ENCODE data around the gene PEX11B. TPM values are rescaled to one million over a fixed set of nuclear protein-coding genes. Genes with fewer than 3 reads are reported as not detected.

Gene PEX11B
- total RNA-seq, 4 donors from 2014 or later = 10.2 to 25.2 (median 15.7) TPM

DNA sequence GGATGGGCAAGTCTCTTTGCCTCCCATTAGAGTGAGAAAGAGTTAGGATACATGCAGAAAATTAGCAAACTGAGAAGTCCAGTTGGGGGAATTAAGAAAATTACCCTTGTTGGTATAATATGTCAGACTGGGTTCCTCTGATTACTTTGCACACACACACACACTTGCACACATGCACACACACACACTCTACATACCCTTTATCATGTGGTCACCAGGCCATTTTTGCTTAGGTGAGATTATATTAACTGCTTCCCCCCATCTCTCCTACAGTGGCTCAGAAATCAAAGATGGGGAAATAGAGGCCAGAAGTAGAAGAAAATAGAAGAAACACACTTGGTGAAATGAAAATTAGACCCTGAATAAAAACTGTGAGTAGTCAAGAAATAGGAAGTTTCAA, 40.2 kb upstream of the PEX11B start:
- DNase-seq (ENCODE audit: low spot score) = no peak
- no peak for ATAC-seq (ENCODE audit: low FRiP score)
- TF ChIP-seq, protein P1, sequence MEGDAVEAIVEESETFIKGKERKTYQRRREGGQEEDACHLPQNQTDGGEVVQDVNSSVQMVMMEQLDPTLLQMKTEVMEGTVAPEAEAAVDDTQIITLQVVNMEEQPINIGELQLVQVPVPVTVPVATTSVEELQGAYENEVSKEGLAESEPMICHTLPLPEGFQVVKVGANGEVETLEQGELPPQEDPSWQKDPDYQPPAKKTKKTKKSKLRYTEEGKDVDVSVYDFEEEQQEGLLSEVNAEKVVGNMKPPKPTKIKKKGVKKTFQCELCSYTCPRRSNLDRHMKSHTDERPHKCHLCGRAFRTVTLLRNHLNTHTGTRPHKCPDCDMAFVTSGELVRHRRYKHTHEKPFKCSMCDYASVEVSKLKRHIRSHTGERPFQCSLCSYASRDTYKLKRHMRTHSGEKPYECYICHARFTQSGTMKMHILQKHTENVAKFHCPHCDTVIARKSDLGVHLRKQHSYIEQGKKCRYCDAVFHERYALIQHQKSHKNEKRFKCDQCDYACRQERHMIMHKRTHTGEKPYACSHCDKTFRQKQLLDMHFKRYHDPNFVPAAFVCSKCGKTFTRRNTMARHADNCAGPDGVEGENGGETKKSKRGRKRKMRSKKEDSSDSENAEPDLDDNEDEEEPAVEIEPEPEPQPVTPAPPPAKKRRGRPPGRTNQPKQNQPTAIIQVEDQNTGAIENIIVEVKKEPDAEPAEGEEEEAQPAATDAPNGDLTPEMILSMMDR (IDR thresholded peaks at IDR 0.05) = no peak

DNA sequence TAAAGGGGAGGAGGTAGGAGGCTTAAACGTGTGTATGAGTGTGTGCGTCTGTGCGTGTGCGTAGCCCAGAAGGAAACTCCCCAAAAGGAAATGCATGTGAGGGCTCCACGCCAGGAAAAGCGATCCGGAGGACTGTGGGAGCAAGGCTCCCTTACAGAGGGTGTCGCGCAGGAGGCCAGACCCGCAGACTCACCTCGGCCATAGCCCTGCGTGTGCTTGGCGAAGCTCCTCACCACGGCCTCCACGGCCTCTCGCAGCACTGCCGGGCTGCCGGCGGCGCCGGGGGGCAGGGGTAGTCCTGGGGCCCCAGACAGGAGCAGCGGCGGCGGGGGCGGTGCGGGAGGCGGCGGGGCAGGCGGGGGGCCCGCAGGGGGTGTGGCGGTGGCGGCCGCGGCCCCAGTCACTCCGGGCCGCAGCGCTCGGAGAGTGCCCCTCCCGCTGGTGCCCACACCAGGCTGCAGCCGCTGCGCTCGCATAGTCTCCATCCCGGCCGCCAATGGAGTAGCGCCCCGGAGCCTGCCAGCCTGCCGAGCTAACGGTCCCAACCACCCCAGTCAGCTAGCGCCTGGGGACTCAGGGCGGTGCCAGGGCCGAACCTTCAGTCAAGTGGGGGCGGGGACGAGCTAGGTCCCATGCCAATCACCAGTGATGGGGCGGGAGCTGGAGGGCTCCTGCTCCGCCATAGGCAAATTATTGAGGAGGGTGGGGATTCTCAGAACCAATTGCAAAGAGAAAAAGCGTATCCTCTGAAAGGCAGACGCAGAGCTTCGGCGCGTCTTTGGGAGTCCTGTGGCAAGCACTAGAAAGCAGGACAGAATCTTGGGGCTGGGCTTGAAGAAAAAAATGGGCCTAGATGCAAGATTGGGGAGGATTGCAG, 39.2 kb upstream of the PEX11B start, which contains the start of gene LIX1L:
Gene LIX1L, minus strand, starts transcription at position 575 of the 877 bp plus-strand sequence. Its CDS starts 90 bp downstream, at position 485.
- TF ChIP-seq, protein P1 (IDR thresholded peaks at IDR 0.05) = no peak
- ATAC-seq (ENCODE audit: low FRiP score) = peak; percentile 84
- DNase-seq (ENCODE audit: low spot score) = peak; percentile 82

DNA sequence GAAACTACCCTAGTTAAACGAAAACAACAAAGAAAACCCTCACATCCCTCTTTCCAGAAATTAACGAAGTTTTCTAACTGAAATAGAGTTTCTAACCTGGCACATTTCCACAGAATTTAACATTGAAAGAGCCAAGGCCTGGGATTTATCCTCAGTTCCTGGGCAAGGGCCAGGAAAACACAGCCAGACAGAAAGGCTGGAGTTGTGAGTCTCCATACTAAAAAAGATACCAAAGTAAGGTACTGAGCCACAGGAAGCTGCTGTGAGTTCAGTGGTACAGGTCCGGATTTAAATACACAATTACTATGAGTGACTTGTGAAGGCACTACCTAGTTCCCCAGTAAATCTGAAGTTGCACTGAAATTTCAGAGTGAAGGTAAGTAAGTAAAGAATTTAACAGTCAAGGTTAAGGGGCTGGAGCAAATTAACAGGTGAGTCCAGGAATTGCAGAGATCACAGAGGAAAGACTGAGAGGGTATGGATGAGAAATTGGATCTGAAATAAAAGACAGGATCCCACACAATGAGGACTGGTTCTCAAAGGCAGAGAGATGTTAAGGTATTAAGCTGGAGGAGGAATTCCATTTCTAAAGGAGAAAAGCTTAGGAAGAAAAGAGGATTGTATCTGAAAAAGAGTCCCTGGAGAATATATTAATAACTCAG, 38.4 kb upstream of the PEX11B start:
- TF ChIP-seq, protein P1 (IDR thresholded peaks at IDR 0.05) = no peak
- ATAC-seq (ENCODE audit: low FRiP score) (no peak), DNase-seq (ENCODE audit: low spot score) (no peak)

DNA sequence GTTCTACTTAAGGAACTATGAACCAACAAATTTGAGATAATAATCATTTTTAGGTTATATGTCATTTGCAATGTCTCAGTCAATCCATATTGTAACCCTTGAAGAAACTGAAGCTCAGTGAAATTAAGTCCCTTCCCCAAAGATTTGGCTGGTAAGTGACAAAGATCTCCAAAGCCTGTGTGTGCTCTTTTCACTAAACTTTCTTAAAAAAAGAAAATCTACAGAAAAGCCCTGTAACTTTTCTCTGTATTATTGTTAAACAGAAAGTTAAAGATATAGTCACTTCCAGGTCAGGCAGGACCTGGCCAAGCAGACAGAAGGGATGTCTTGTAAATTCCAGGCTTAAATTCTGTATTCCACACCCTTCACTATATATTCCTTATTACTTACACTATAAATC, 37.8 kb upstream of the PEX11B start:
- ATAC-seq (ENCODE audit: low FRiP score) = no peak
- TF ChIP-seq, protein P1 (IDR thresholded peaks at IDR 0.05) = no peak
- no peak for DNase-seq (ENCODE audit: low spot score)

DNA sequence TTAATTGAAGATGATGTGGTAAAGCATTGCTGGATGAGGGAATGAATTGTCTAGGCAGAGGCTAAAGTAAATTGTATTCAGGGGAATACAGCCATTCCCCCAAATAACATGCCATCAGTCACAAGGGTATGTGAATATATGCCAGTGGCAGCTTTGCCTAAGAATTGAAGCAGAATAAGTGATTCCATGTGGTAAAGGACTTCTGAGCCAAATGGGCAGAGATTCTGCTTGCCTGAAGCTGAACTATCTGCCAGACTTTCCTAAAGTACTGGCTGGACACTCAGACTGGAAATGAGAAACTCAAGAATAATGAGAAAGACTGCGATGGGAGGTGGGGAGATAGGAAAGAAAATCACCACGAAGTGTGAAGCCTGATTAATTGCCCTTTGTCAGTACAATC, 36.9 kb upstream of the PEX11B start:
- no peak for DNase-seq (ENCODE audit: low spot score)
- TF ChIP-seq, protein P1 (IDR thresholded peaks at IDR 0.05) = no peak
- no peak for ATAC-seq (ENCODE audit: low FRiP score)

DNA sequence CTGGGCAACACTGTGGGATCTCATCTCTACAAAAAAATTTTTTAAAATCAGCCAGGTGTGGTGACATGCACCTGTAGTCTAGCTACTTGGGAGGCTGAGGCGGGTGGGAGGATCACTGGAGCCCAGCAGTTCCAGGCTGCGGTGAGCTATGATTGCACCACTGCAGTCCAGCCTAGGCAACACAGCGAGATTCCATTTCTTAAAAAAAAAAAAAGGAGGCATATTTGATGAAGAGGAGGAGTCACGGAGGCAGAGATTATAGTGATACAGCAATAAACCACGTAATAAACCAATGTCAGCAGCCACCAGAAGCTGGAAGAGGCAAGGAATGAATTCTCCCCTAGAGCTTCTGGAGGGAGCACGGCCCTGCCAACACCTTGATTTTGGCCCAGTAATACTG, 35.3 kb upstream of the PEX11B start:
- ATAC-seq (ENCODE audit: low FRiP score) (no peak), DNase-seq (ENCODE audit: low spot score) (no peak)
- TF ChIP-seq, protein P1 (IDR thresholded peaks at IDR 0.05) = no peak
